NCI-H146 treated with DMSO at 0.1 percent for 48 hours (cell line): ENCODE measurements around the gene SUN5.

Experiments used
- DNase-seq: peaks from one replicate; lab custom pipeline; 2025; ENCODE audit not compliant: unreplicated experiment; lab: John Stamatoyannopoulos, UW

Gene SUN5

GRCh38 chr20:33014336-33015113 is 10.3 kb upstream of the SUN5 start:
- no peak for DNase-seq

GRCh38 chr20:33013701-33014326 is 9.6 kb upstream of the SUN5 start:
- no peak for DNase-seq

- DNase-seq = no peak
Observed at GRCh38 chr20:33012327-33013189, 8.3 kb upstream of the SUN5 start.

- no peak for DNase-seq
Observed at GRCh38 chr20:33010674-33011449, 6.6 kb upstream of the SUN5 start.

- no peak for DNase-seq
Observed at GRCh38 chr20:33010133-33010504, 5.9 kb upstream of the SUN5 start.

- peak; percentile 37 for DNase-seq
Observed at GRCh38 chr20:33009214-33010132, 5.2 kb upstream of the SUN5 start.

GRCh38 chr20:33008336-33009213 is 4.3 kb upstream of the SUN5 start:
- no peak for DNase-seq

- no peak for DNase-seq
Observed at GRCh38 chr20:33007376-33008335, 3.4 kb upstream of the SUN5 start, which contains the start of gene BPIFB2. Gene BPIFB2 (plus strand): TSS chr20:33007704. CDS start chr20:33008575, 871 bp downstream.

- no peak for DNase-seq
Observed at GRCh38 chr20:33006776-33007375, 2.6 kb upstream of the SUN5 start.

GRCh38 chr20:33005908-33006775 is 1.9 kb upstream of the SUN5 start:
- no peak for DNase-seq

- DNase-seq = no peak
Observed at GRCh38 chr20:33005132-33005566, 916 bp upstream of the SUN5 start.

- no peak for DNase-seq
Observed at GRCh38 chr20:33002087-33002808, 2.0 kb downstream of the SUN5 start.

GRCh38 chr20:33000802-33001466 is 3.3 kb downstream of the SUN5 start:
- DNase-seq = no peak

GRCh38 chr20:32999603-33000250 is 4.5 kb downstream of the SUN5 start:
- no peak for DNase-seq

- DNase-seq = no peak
Observed at GRCh38 chr20:32997431-32997830, 6.8 kb downstream of the SUN5 start.
